GM23338 (cell line): Measurements from ENCODE around the gene GPR37L1. TPM values are rescaled to one million over a fixed set of nuclear protein-coding genes. Genes with fewer than 3 reads are reported as not detected.

Experiments used
- ATAC-seq: fragments of 200-7000 bp; cut with Tn5 transposase; 3 replicates; pipeline ENCODE4 v1.9.1; 2020
- DNase-seq: peaks from one replicate; pipeline ENCODE4 v3.0.0-alpha.2; 2015; ENCODE audit warnings: low spot score
- H2AFZ ChIP-seq: fragments of 200-600 bp; sonication (generic); 2 replicates; pipeline ENCODE4 v1.8.0; 2016; ENCODE audit warnings: antibody characterized with exemption, mild to moderate bottlenecking, moderate library complexity
- H3F3A ChIP-seq: fragments of 200-600 bp; sonication (generic); replicated peaks from 2 replicates; pipeline ENCODE4 v1.8.0; 2017; ENCODE audit warnings: antibody characterized with exemption, mixed run types, low read depth
- H3K27ac ChIP-seq: fragments of 200-600 bp; sonication (generic); 2 replicates; pipeline ENCODE4 v1.6.1; 2016; ENCODE audit warnings: low read depth
- H3K27me3 ChIP-seq: fragments of 200-600 bp; sonication (generic); 2 replicates; pipeline ENCODE4 v1.8.0; 2016; ENCODE audit warnings: mild to moderate bottlenecking, mixed run types, moderate library complexity; ENCODE audit not compliant: insufficient read depth
- H3K36me3 ChIP-seq: fragments of 200-600 bp; sonication (generic); 2 replicates; pipeline ENCODE4 v1.8.0; 2016; ENCODE audit warnings: mild to moderate bottlenecking; ENCODE audit not compliant: insufficient read depth
- H3K4me1 ChIP-seq: fragments of 200-600 bp; sonication (generic); 2 replicates; pipeline ENCODE4 v1.8.0; 2016; ENCODE audit warnings: mild to moderate bottlenecking, moderate library complexity; ENCODE audit not compliant: insufficient read depth
- H3K4me2 ChIP-seq: fragments of 200-600 bp; sonication (generic); 2 replicates; pipeline ENCODE4 v1.7.1; 2017; ENCODE audit warnings: mixed run types
- H3K4me3 ChIP-seq: fragments of 200-600 bp; sonication (generic); 2 replicates; pipeline ENCODE4 v1.6.1; 2016; ENCODE audit warnings: mixed run types
- H3K79me2 ChIP-seq: fragments of 200-600 bp; sonication (generic); replicated peaks from 2 replicates; pipeline ENCODE4 v1.8.0; 2017; ENCODE audit warnings: mild to moderate bottlenecking; ENCODE audit not compliant: insufficient read depth
- H3K9me2 ChIP-seq: fragments of 200-600 bp; sonication (generic); 2 replicates; pipeline ENCODE4 v1.8.0; 2017; ENCODE audit not compliant: insufficient read depth
- H4K20me1 ChIP-seq: fragments of 200-600 bp; sonication (generic); replicated peaks from 2 replicates; pipeline ENCODE4 v1.8.0; 2017; ENCODE audit warnings: mild to moderate bottlenecking; ENCODE audit not compliant: insufficient read depth
- H3K27ac Mint-ChIP-seq: 2 replicates; pipeline ENCODE4 v1.8.0; 2020; ENCODE audit warnings: inconsistent platforms, mild to moderate bottlenecking, moderate library complexity, mixed read lengths
- H3K27me3 Mint-ChIP-seq: 3 replicates; pipeline ENCODE4 v1.8.0; 2022; ENCODE audit warnings: low read depth, mild to moderate bottlenecking, moderate library complexity, mixed read lengths, inconsistent platforms; ENCODE audit not compliant: insufficient read depth, poor library complexity
- H3K36me3 Mint-ChIP-seq: 3 replicates; pipeline ENCODE4 v1.8.0; 2021; ENCODE audit warnings: low read depth, mild to moderate bottlenecking, inconsistent platforms, moderate library complexity, mixed read lengths
- H3K4me1 Mint-ChIP-seq: 3 replicates; pipeline ENCODE4 v1.8.0; 2020; ENCODE audit warnings: mild to moderate bottlenecking, inconsistent platforms, mixed read lengths
- H3K4me3 Mint-ChIP-seq: 3 replicates; pipeline ENCODE4 v1.8.0; 2021; ENCODE audit warnings: moderate library complexity, mild to moderate bottlenecking, inconsistent platforms, mixed read lengths
- H3K9me3 Mint-ChIP-seq: 3 replicates; pipeline ENCODE4 v1.8.0; 2020; ENCODE audit warnings: moderate library complexity, mild to moderate bottlenecking, inconsistent platforms, mixed read lengths
- EZH2 ChIP-seq: fragments of 200-600 bp; sonication (generic); IDR thresholded peaks from one replicate; pipeline ENCODE4 v1.8.0; 2017; ENCODE audit warnings: antibody characterized with exemption, mild to moderate bottlenecking, low read depth; ENCODE audit not compliant: unreplicated experiment
- JUNB ChIP-seq: IDR thresholded peaks from one replicate; pipeline ENCODE4 v1.6.1; 2016; ENCODE audit warnings: antibody characterized with exemption; ENCODE audit not compliant: unreplicated experiment
- NANOG ChIP-seq: IDR thresholded peaks from 2 replicates; pipeline ENCODE4 v1.6.1; 2016; ENCODE audit warnings: antibody characterized with exemption, borderline replicate concordance
- POLR2AphosphoS5 ChIP-seq: IDR thresholded peaks from 2 replicates; pipeline ENCODE4 v1.6.1; 2016; ENCODE audit warnings: antibody characterized with exemption, low read depth
- ZNF114 ChIP-seq: fragments of 250-450 bp; sonication (Bioruptor Pico); IDR thresholded peaks from 2 replicates; pipeline ENCODE4 v1.5.0; 2020; ENCODE audit warnings: mild to moderate bottlenecking, moderate library complexity
- polyA plus RNA-seq: library from polyadenylated mRNA; unstranded; fragments of >200 nt; fragmentation: Nextera tagmentation; extraction: Ambion mirVana; gene quantifications from 2 replicates; pipeline ENCODE4 v1.2.1, GENCODE V29; 2016
- total RNA-seq: library from RNA; depleted of rRNA; stranded (reverse); fragments of >200 nt; shearing (Covaris generic); gene quantifications from 2 replicates; pipeline ENCODE4 v1.2.3, GENCODE V29; 2014
- TF ChIP-seq, protein P1 (sequence below): IDR thresholded peaks from 2 replicates; pipeline ENCODE4 v1.6.1; 2016; ENCODE audit warnings: antibody characterized with exemption
- TF ChIP-seq, protein P2 (sequence below), 2 experiments: fragments of 200-600 bp in 1 of 2; sonication (generic) in 1 of 2; conservative IDR thresholded peaks; 2 replicates each; pipeline versions ENCODE4 v1.5.1 to v1.6.1; 2016 to 2017; ENCODE audit warnings: antibody characterized with exemption in 2 of 2, low read depth in 2 of 2, mild to moderate bottlenecking in 2 of 2, moderate library complexity in 1 of 2

Gene GPR37L1
- total and polyA plus RNA-seq, 2 experiments from 2014 or later: 0.08 to 0.21 TPM

DNA sequence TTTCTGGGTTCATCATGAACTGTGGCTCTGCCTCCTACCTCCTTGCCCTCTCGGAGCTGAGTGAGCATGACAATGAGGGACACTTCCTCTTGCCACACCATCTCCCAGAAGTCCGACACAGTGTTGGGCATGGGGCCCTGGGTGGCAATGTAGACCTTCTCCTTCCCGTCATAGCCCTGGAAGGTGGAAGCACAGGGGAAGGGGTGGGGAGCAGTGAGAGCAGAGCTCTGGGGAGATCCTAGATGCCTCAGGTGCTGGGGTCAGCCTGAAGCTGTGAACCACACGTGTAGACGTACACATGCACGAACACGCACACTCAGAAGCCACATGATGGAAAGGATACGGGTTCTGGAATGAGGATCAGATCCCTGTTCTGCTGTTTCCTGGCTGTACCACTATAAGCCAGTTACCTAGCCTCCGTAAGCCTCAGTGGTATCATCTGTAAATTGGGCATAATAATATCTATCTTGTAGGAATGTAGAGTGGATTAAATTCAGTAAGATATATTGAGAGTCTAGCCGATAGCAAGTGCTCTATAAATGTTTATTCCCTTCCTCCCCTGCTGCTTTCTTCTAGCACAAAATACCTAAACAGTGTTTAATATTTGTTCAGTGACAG is 31.5 kb downstream of the GPR37L1 start:
- no peaks in the 10 kb centered on the region for H3K36me3 Mint-ChIP-seq
- Histone ChIP-seq H3K27me3 (no peaks in the 10 kb centered on the region), H3K9me2 (no peaks in the 10 kb centered on the region), H3K4me3 (no peak overlapping the region), H3K4me1 (no peaks in the 10 kb centered on the region; the same call in 1 of the 2 replicates), H3K36me3 (no peaks in the 10 kb centered on the region), H3F3A (0 out of 2 replicates have a peak, but pooled peaks cover 5% of the 10 kb centered on the region), H3K27ac (no peak overlapping the region), H4K20me1 (no peaks in the 10 kb centered on the region), H2AFZ (no peak overlapping the region), H3K79me2 (no peaks in the 10 kb centered on the region), H3K4me2 (no peak overlapping the region)
- ATAC-seq: no peak
- peaks cover 18% of the 10 kb centered on the region for H3K4me1 Mint-ChIP-seq
- TF ChIP-seq NANOG: no peak
- TF ChIP-seq EZH2: no peak
- TF ChIP-seq ZNF114 (CRISPR knock-in tag): no peak
- TF ChIP-seq, protein P1, sequence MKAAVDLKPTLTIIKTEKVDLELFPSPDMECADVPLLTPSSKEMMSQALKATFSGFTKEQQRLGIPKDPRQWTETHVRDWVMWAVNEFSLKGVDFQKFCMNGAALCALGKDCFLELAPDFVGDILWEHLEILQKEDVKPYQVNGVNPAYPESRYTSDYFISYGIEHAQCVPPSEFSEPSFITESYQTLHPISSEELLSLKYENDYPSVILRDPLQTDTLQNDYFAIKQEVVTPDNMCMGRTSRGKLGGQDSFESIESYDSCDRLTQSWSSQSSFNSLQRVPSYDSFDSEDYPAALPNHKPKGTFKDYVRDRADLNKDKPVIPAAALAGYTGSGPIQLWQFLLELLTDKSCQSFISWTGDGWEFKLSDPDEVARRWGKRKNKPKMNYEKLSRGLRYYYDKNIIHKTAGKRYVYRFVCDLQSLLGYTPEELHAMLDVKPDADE: no peak
- TF ChIP-seq POLR2AphosphoS5: no peak
- no peaks in the 10 kb centered on the region; the same call in 1 of the 3 replicates for H3K9me3 Mint-ChIP-seq
- H3K27ac Mint-ChIP-seq: peak overlapping the region; percentile 83
- H3K4me3 Mint-ChIP-seq: 0 out of 3 replicates have a peak overlapping the region, but pooled peaks have one; percentile 23
- DNase-seq: no peak
- H3K27me3 Mint-ChIP-seq: peaks cover 7% of the 10 kb centered on the region

DNA sequence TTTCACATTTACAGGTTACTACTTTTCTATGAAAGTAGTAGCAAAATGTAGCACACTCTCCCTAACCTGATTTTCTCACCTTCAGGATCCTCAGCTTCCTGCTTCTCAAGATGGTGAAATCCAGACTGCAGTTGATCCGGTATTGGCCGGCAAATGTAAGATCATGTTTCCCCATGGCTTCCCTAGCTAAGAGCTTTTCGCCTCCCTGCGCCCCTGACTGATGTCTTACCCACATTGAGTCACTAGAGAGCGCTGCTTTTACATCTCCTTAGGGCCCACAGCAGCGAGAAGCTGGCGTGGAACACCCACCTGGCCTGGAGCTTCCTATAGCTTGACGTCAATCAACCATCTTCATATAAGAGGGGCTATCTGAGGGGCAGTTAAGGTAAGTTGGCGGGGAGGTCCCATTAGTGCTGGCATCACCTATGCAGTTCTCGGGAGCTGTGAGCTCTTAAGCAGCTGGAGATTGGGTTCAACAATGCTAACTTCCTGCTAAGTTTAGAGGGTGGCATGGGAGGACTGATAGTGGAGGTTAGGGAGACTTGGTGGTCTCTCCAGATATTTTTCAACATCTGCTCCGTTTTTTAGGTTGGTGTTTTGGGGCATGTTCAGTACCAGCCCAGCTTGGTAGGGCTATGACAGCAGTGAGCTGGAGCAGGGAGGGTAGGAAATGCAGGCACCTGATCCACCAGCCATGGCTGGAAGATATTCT is 32.2 kb downstream of the GPR37L1 start:
- 0 out of 3 replicates have a peak overlapping the region, but pooled peaks have one; percentile 23 for H3K4me3 Mint-ChIP-seq
- Histone ChIP-seq H3K27ac (no peak overlapping the region), H3K4me1 (peaks cover 3% of the 10 kb centered on the region; the same call in 1 of the 2 replicates), H4K20me1 (no peaks in the 10 kb centered on the region), H3K4me2 (no peak overlapping the region), H3K9me2 (no peaks in the 10 kb centered on the region), H3F3A (0 out of 2 replicates have a peak, but pooled peaks cover 5% of the 10 kb centered on the region), H3K27me3 (no peaks in the 10 kb centered on the region), H3K4me3 (no peak overlapping the region), H2AFZ (no peak overlapping the region), H3K79me2 (no peaks in the 10 kb centered on the region), H3K36me3 (no peaks in the 10 kb centered on the region)
- peaks cover 3% of the 10 kb centered on the region; the same call in 2 of the 3 replicates for H3K9me3 Mint-ChIP-seq
- peak overlapping the region; percentile 83 for H3K27ac Mint-ChIP-seq
- peaks cover 10% of the 10 kb centered on the region for H3K27me3 Mint-ChIP-seq
- TF ChIP-seq POLR2AphosphoS5 (no peak), JUNB (no peak)
- TF ChIP-seq, protein P2, sequence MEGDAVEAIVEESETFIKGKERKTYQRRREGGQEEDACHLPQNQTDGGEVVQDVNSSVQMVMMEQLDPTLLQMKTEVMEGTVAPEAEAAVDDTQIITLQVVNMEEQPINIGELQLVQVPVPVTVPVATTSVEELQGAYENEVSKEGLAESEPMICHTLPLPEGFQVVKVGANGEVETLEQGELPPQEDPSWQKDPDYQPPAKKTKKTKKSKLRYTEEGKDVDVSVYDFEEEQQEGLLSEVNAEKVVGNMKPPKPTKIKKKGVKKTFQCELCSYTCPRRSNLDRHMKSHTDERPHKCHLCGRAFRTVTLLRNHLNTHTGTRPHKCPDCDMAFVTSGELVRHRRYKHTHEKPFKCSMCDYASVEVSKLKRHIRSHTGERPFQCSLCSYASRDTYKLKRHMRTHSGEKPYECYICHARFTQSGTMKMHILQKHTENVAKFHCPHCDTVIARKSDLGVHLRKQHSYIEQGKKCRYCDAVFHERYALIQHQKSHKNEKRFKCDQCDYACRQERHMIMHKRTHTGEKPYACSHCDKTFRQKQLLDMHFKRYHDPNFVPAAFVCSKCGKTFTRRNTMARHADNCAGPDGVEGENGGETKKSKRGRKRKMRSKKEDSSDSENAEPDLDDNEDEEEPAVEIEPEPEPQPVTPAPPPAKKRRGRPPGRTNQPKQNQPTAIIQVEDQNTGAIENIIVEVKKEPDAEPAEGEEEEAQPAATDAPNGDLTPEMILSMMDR (conservative IDR thresholded peaks at IDR 0.05; ENCODE audit: low read depth in 2 of 2): peak; percentile 78 to 88
- ATAC-seq (peak; percentile 83), DNase-seq (peak; percentile 93)
- H3K36me3 Mint-ChIP-seq: no peaks in the 10 kb centered on the region
- peaks cover 23% of the 10 kb centered on the region for H3K4me1 Mint-ChIP-seq
